ENCODE data around the gene TLCD2. TPM values are rescaled to one million over a fixed set of nuclear protein-coding genes. Genes with fewer than 3 reads are reported as not detected.

Gene TLCD2
- under 0.01 TPM for total RNA-seq

GRCh38 chr17:1709971-1710806 is at the start of gene TLCD2:
Gene TLCD2 (minus strand): TSS chr17:1710377. CDS start chr17:1710242, 135 bp downstream.
- Histone ChIP-seq H3K27me3 (ENCODE audit: insufficient read depth, low read length) (peaks cover 7% of the 10 kb centered on the region), H3K4me3 (ENCODE audit: low read length) (peak within 1 kb of the TSS; percentile 34), H3K9me3 (ENCODE audit: low read depth, low read length) (no peaks in the 10 kb centered on the region), H3K4me1 (ENCODE audit: insufficient read depth, low read length) (peaks cover 36% of the 10 kb centered on the region)

GRCh38 chr17:1759529-1759928 is 49.4 kb upstream of the TLCD2 start:
- H3K4me3 ChIP-seq (ENCODE audit: low read length), result no peak overlapping the region
- H3K9me3 ChIP-seq (ENCODE audit: low read depth, low read length), result no peaks in the 10 kb centered on the region
- no peaks in the 10 kb centered on the region for H3K27me3 ChIP-seq (ENCODE audit: insufficient read depth, low read length)
- H3K4me1 ChIP-seq (ENCODE audit: insufficient read depth, low read length), result peaks cover 43% of the 10 kb centered on the region

GRCh38 chr17:1758807-1759206 is 48.6 kb upstream of the TLCD2 start:
- H3K4me1 ChIP-seq (ENCODE audit: insufficient read depth, low read length), result peaks cover 40% of the 10 kb centered on the region
- H3K27me3 ChIP-seq (ENCODE audit: insufficient read depth, low read length), result no peaks in the 10 kb centered on the region
- H3K9me3 ChIP-seq (ENCODE audit: low read depth, low read length), result no peaks in the 10 kb centered on the region
- no peak overlapping the region for H3K4me3 ChIP-seq (ENCODE audit: low read length)

- no peaks in the 10 kb centered on the region for H3K9me3 ChIP-seq (ENCODE audit: low read depth, low read length)
- H3K27me3 ChIP-seq (ENCODE audit: insufficient read depth, low read length), result no peaks in the 10 kb centered on the region
- H3K4me3 ChIP-seq (ENCODE audit: low read length), result no peak overlapping the region
- peaks cover 31% of the 10 kb centered on the region for H3K4me1 ChIP-seq (ENCODE audit: insufficient read depth, low read length)
Measured at GRCh38 chr17:1755827-1756262, 45.7 kb upstream of the TLCD2 start.

GRCh38 chr17:1755252-1755826 is 45.2 kb upstream of the TLCD2 start:
- Histone ChIP-seq H3K4me3 (ENCODE audit: low read length) (no peak overlapping the region), H3K27me3 (ENCODE audit: insufficient read depth, low read length) (no peaks in the 10 kb centered on the region), H3K9me3 (ENCODE audit: low read depth, low read length) (no peaks in the 10 kb centered on the region), H3K4me1 (ENCODE audit: insufficient read depth, low read length) (peaks cover 31% of the 10 kb centered on the region)

- no peaks in the 10 kb centered on the region for H3K9me3 ChIP-seq (ENCODE audit: low read depth, low read length)
- no peaks in the 10 kb centered on the region for H3K27me3 ChIP-seq (ENCODE audit: insufficient read depth, low read length)
Measured at GRCh38 chr17:1754430-1755112, 44.4 kb upstream of the TLCD2 start.

GRCh38 chr17:1753767-1754429 is 43.7 kb upstream of the TLCD2 start:
- H3K4me3 ChIP-seq (ENCODE audit: low read length), result no peak overlapping the region
- H3K4me1 ChIP-seq (ENCODE audit: insufficient read depth, low read length), result peaks cover 21% of the 10 kb centered on the region
- no peaks in the 10 kb centered on the region for H3K9me3 ChIP-seq (ENCODE audit: low read depth, low read length)
- H3K27me3 ChIP-seq (ENCODE audit: insufficient read depth, low read length), result no peaks in the 10 kb centered on the region

More at GRCh38 chr17:1754430-1755112, 44.4 kb upstream of the TLCD2 start:
- H3K4me1 ChIP-seq (ENCODE audit: insufficient read depth, low read length), result peaks cover 28% of the 10 kb centered on the region
- no peak overlapping the region for H3K4me3 ChIP-seq (ENCODE audit: low read length)

- H3K9me3 ChIP-seq (ENCODE audit: low read depth, low read length), result no peaks in the 10 kb centered on the region
- no peak overlapping the region for H3K4me3 ChIP-seq (ENCODE audit: low read length)
- peaks cover 19% of the 10 kb centered on the region for H3K4me1 ChIP-seq (ENCODE audit: insufficient read depth, low read length)
- H3K27me3 ChIP-seq (ENCODE audit: insufficient read depth, low read length), result no peaks in the 10 kb centered on the region
Measured at GRCh38 chr17:1752425-1753262, 42.5 kb upstream of the TLCD2 start.

GRCh38 chr17:1750628-1751027 is 40.5 kb upstream of the TLCD2 start:
- Histone ChIP-seq H3K4me3 (ENCODE audit: low read length) (no peak overlapping the region), H3K4me1 (ENCODE audit: insufficient read depth, low read length) (peaks cover 19% of the 10 kb centered on the region), H3K27me3 (ENCODE audit: insufficient read depth, low read length) (no peaks in the 10 kb centered on the region), H3K9me3 (ENCODE audit: low read depth, low read length) (no peaks in the 10 kb centered on the region)

GRCh38 chr17:1746975-1747543 is 36.9 kb upstream of the TLCD2 start:
- Histone ChIP-seq H3K4me3 (ENCODE audit: low read length) (no peak overlapping the region), H3K4me1 (ENCODE audit: insufficient read depth, low read length) (peaks cover 4% of the 10 kb centered on the region), H3K9me3 (ENCODE audit: low read depth, low read length) (no peaks in the 10 kb centered on the region), H3K27me3 (ENCODE audit: insufficient read depth, low read length) (no peaks in the 10 kb centered on the region)

- H3K9me3 ChIP-seq (ENCODE audit: low read depth, low read length), result no peaks in the 10 kb centered on the region
- no peaks in the 10 kb centered on the region for H3K27me3 ChIP-seq (ENCODE audit: insufficient read depth, low read length)
- no peak overlapping the region for H3K4me3 ChIP-seq (ENCODE audit: low read length)
- H3K4me1 ChIP-seq (ENCODE audit: insufficient read depth, low read length), result no peaks in the 10 kb centered on the region
Measured at GRCh38 chr17:1745513-1746020, 35.4 kb upstream of the TLCD2 start.

GRCh38 chr17:1744551-1745512 is 34.7 kb upstream of the TLCD2 start:
- H3K27me3 ChIP-seq (ENCODE audit: insufficient read depth, low read length), result no peaks in the 10 kb centered on the region
- H3K9me3 ChIP-seq (ENCODE audit: low read depth, low read length), result no peaks in the 10 kb centered on the region
- no peaks in the 10 kb centered on the region for H3K4me1 ChIP-seq (ENCODE audit: insufficient read depth, low read length)
- no peak overlapping the region for H3K4me3 ChIP-seq (ENCODE audit: low read length)

GRCh38 chr17:1743088-1743439 is 32.9 kb upstream of the TLCD2 start:
- no peaks in the 10 kb centered on the region for H3K27me3 ChIP-seq (ENCODE audit: insufficient read depth, low read length)
- no peaks in the 10 kb centered on the region for H3K9me3 ChIP-seq (ENCODE audit: low read depth, low read length)
- H3K4me1 ChIP-seq (ENCODE audit: insufficient read depth, low read length), result no peaks in the 10 kb centered on the region
- H3K4me3 ChIP-seq (ENCODE audit: low read length), result no peak overlapping the region

Data from mononuclear cell (primary cell).